ENCODE results near the gene PATJ. TPM values are rescaled to one million over a fixed set of nuclear protein-coding genes. Genes with fewer than 3 reads are reported as not detected.

PATJ gene
- total RNA-seq, 1 donor from 2014 or later = 4.0 TPM

GRCh38 chr1:62090016-62090415, 347.7 kb downstream of the PATJ start:
- DNase-seq (ENCODE audit: low read depth in 2 of 2) = no peak

DNA sequence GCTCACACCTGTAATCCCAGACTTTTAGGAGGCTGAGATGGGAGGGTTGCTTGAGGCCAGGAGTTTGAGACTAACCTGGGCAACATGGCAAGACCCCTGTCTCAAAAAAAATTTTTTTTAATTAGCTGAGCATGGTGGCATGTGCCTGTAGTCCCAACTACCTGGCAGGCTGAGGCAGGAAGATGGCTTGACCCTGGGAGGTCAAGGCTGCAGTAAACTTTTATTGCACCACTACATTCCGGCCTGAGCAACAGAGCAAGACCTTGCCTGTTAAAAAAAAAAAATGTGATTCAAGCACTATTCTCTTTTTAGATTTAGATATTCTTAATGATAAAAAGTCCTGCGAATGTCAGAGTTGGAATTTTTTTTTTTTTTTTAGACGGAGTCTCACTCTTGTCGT, 349.8 kb downstream of the PATJ start:
- no peak for DNase-seq (ENCODE audit: low read depth in 2 of 2)

DNA sequence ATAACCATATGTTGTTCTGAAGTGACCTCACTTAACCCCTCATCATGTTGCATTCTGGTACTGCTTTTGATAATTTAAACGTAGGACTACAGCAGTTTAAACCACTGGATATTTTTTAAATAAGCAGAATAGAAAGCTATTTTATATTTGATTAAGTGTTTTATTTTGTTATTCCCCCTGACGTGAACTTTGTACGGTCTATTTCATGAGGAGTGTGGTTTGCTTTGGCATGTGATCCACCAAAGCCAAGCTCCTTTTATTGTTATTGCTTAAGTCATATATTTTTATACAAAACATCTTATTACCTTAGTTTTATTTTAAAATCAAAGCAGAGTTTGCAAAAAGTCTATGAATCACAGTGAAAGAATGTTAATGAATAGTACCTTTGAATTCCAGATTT, 351.0 kb downstream of the PATJ start:
- DNase-seq (ENCODE audit: low read depth in 2 of 2) = peak in 1 of 2 donors; percentile 2

DNA sequence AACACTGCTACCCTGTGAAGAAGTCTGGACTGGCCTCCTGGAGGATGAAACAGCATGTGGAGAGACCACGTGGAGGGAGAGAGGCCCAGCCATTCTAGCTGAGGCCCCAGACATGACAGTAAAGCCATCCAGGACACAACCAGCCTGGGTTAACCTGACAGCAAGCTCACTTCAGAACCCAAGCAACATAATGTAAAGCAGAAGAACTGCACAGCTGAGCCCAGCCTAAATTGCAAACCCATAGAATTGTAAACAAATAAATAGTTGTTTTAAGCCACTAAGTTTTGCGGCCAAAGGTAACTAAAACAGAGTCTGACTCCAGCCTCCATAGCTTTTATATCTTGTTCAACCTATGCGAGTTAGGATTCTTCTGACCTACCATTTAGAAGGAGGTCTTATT, 355.2 kb downstream of the PATJ start:
- no peak for DNase-seq (ENCODE audit: low read depth in 2 of 2)

DNA sequence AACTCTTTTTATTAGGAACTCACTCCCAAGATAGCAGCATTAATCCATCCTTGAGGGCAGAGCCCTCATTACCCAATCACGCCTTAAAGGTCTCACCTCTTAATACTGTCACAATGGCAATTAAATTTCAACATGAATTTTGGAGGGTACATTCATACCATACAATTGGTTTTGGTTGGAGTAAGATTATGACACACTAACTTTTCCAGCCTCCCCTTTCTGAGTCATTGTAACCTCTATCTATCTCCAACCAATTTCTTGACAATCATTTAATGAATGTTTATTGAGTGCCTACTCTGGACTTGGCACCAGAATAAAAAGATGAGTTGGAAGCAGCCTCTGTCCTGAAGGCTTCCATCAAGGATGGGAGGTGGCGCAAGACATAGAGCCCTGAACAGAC, 358.2 kb downstream of the PATJ start:
- no peak for DNase-seq (ENCODE audit: low read depth in 2 of 2)

- DNase-seq (ENCODE audit: low read depth in 2 of 2) = no peak
Observed at GRCh38 chr1:62103846-62104245, 361.6 kb downstream of the PATJ start.

DNA sequence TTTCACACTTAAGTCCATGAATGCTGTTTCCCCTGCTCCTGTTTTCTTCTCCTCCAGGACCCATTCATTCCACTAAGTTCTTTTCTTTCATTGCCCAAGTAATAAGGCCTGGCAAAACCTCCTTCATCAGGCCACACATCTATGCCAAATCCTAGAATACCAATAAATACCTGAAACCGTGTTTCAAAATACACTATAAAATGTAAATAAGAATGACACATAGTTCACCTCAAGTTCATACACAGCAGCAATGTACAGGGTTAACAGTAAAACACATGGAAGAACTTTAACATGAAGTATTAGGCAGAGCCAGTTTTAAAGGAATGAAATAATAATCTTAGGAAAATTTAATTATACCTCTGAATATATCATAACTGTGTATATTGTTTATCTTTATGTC, 365.6 kb downstream of the PATJ start:
- no peak for DNase-seq (ENCODE audit: low read depth in 2 of 2)

DNA sequence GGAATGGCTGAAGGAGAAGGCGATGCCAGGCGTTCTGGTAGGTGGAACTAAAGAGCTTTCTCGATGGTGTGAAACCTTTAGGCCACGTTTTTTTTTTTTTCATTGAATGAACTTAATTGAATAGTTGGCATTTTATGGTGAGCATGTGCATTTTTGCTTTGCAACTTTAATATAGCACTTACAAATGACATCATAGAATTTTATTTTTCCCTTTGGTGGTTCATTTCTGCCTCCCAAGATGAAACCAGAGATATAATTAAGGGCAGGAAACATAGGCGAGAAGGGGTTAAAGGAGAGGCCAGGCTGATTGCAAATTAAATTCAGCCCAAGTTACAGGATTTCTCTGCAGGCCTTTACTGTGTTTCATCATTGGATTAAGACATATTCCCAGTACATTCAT, 366.8 kb downstream of the PATJ start:
- no peak for DNase-seq (ENCODE audit: low read depth in 2 of 2)

DNA sequence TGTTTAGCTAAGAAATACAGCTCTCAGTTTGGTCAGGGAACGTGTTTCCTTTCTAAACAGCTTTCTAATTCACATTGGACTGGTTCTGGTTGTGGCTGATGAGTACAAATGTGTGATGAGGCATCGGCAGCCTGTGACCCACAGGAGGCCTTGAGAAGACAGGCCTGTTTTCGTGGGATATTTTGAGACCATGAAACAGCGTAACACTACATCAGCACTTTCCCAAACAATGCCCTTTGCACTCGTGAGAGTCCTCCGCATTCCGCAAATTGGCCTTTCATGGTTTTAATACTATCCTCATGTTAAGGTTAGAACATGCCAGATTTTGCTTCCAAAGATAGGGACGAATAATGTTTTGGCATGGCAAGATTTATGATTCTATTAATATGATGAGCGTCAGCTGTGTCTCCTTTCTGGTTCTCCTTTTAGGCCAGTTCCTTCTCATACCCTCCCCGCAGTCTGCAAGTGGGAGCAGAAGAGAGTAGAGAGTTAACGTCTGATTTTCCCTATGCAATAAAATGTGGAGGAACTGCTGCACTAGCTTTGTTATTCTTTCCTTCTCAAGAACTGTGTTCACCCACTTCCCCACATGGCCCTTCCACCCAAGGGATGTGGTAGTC, 368.0 kb downstream of the PATJ start:
- no peak for DNase-seq (ENCODE audit: low read depth in 2 of 2)

DNA sequence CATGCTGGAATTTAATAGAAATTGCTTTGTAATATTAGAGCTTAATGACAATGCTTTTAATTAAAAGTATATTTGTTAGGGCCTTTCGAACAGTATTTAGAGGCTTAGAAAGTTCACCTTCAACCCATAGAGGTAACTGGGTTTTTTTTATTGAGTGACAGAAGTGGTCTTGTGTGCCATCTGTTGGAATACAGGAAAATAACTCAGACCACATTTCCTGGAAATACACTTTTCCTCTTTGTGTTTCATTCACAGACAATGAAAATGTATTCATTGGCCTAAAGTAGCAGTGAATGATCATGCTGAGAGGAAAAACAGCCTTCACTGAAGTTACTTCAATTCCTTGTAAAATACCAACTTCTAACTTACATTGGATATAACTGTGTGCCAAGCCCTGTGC, 368.8 kb downstream of the PATJ start:
- peak; percentile 25 to 37 for DNase-seq (ENCODE audit: low read depth in 2 of 2)

- DNase-seq (ENCODE audit: low read depth in 2 of 2) = no peak
Observed at GRCh38 chr1:62113507-62113906, 371.2 kb downstream of the PATJ start.

DNA sequence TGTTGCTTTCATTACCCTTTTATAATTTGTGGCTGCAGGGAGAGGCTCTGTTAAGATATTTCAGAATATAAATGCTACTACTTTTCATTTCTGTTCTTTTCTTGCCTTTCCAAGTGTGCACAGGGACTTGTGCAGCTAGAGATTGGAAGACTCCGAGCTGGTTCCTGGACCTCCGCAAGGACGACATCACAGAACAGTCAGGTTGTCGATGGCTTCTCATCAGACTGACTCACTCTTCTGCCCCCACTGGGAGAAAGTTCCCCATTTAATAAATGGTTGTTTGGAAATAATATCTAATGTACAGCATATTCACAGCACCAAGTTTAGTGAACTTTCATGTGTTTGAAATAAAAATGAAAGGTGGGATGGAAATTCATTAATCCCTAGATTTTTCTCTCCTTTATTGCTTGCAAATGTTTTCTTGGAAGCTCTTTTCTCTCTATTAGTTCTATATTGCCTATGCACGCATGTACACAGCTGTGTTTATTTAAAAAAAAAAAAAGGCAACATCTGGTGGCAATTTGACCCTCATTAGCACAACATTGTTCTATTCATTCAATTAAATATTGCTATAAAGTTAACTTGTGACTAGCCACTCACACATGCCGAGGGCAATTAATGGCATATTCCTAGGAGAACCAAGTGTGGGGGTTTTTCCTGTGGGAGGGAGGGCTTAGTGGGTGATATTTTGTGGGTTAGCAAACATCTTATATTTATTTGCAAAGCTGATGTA, 374.9 kb downstream of the PATJ start:
- no peak for DNase-seq (ENCODE audit: low read depth in 2 of 2)

GRCh38 chr1:62126579-62127290, 384.5 kb downstream of the PATJ start:
- no peak for DNase-seq (ENCODE audit: low read depth in 2 of 2)

- DNase-seq (ENCODE audit: low read depth in 2 of 2) = no peak
Observed at GRCh38 chr1:62128745-62129144, 386.5 kb downstream of the PATJ start.

- peak; percentile 26 to 61 for DNase-seq (ENCODE audit: low read depth in 2 of 2)
Observed at GRCh38 chr1:62131093-62131725, 388.9 kb downstream of the PATJ start.

DNA sequence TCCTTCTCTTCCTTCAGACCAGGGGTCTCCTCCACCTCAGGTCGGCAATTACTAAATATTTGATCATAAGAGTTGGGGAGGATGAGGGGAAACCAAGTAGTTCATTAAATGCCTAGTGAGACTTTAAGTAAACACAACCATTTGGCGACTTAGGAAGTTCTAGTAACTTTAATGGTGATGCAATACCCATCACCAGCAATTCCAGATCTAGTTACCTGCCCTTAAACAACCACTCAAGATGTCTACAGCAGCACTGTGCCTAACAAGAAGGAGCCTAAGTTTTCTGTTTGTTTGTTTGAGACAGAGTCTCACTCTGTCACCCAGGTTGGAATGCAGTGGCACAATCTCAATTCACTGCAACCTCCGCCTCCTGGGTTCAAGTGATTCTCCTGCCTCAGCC, 395.7 kb downstream of the PATJ start:
- DNase-seq (ENCODE audit: low read depth in 2 of 2) = no peak

DNA sequence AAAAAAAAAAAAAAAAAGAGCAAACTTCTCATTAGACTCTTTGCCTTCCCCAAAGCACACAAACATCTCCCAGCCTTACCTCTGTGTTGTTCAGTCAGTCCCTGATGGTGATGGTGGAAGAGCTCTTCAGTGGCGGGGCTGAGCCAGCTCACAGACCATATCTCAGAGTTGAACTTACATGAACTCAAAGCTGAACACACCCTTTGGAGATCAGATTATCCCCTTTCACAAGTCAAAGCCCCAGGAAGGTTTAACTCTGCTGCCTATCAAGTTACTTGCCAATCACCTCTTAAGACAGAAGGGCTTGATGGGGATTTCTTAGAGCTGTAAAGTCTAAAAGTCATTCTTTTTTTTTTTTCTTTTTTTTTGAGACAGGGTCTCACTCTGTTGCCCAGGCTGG, 397.1 kb downstream of the PATJ start:
- DNase-seq (ENCODE audit: low read depth in 2 of 2) = no peak

- DNase-seq (ENCODE audit: low read depth in 2 of 2) = no peak
Observed at GRCh38 chr1:62140666-62141065, 398.4 kb downstream of the PATJ start.

DNA sequence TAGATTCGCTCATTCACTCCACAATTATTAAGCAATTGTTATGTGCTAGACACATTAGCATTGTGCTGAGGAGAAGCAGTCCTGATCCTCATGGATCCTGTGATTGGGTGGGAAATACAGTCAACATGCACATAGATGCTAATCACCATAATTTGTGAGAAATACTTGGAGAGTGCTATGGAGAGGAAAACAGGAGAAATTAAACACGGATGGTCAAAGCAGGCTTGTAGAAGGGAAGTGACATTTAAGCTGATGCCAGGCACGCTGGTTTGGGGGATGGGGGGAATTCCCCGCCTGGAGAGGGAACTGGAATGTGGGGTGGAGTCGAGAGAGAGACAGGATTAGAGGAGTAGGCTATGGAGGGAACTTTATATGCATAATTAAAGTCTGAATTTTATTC, 400.2 kb downstream of the PATJ start:
- DNase-seq (ENCODE audit: low read depth in 2 of 2) = no peak

GRCh38 chr1:62144238-62144831, 402.1 kb downstream of the PATJ start:
- peak; percentile 16 to 51 for DNase-seq (ENCODE audit: low read depth in 2 of 2)

- no peak for DNase-seq (ENCODE audit: low read depth in 2 of 2)
Observed at GRCh38 chr1:62159940-62160348, 417.7 kb downstream of the PATJ start.

GRCh38 chr1:62161711-62162110, 419.4 kb downstream of the PATJ start:
- no peak for DNase-seq (ENCODE audit: low read depth in 2 of 2)

Data from dermis microvascular lymphatic vessel endothelial cell (primary cell).